COLO668 (cell line): Measurements from ENCODE around the gene UNC13C.
"Not testable (repeated sequence)": the region's sequence is repeated elsewhere in the genome, so short reads cannot be mapped to it uniquely, and the experiment has no call there.

Experiments
- DNase-seq: peaks from one replicate; lab custom pipeline; 2025; ENCODE audit not compliant: unreplicated experiment; lab: John Stamatoyannopoulos, UW

Gene UNC13C

DNA sequence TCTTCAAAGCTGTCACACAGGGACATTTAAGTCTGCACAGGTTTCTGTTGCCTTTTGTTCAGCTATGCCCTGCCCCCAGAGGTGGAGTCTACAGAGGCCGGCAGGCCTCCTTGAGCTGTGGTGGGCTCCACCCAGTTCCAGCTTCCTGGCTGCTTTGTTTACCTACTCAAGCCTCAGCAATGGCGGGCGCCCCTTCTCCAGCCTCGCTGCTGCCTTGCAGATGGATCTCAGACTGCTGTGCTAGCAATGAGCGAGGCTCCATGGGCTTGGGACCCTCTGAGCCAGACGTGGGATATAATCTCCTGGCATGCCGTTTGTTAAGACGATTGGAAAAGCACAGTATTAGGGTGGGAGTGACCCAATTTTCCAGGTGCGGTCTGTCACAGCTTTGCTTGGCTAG is 472.0 kb downstream of the UNC13C start:
- not testable (repeated sequence) for DNase-seq

- no peak for DNase-seq
These were observed 478.2 kb downstream of the UNC13C start for GRCh38 chr15:54456413-54456812.

- DNase-seq = no peak
These were observed 484.3 kb downstream of the UNC13C start for GRCh38 chr15:54462511-54462913.

DNA sequence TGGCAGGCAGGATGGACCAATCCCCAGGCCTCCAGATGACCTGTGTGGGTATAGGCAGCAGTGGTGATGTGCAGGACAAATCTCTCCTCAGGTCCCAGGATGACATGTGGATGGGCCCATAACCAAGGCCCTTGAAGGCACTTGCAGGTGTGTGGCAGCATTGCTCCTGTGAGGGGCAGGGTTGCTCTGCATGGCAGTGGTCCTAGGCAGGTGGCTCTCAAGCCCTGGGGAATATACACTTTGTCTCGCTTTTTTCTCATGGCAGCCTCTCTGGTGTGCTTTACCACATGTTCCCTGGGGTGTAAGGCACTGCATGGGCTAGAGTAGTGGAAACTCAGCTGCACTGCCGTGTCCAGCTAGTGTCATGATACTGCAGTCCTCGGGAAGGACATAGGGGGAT is 503.6 kb downstream of the UNC13C start:
- DNase-seq = no peak

DNA sequence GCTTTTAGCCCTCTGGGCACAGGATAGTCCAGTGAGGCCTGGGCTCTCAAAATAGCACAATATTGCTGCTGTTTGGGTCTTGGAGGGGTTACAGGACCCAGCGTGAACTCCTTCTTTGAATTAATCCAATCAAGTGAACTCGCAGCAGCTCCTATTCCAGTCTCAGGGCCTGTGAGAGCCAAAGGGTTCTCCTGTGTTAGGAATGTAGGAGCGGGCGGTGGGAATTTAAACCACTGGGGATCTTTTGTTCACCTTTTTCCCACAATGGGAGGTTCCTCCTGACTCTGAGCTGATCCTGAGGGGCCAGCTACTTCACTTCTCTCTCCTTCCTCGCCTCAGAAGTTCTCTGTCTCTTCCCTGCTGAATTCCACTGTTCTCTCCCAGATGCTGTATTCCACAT is 504.0 kb downstream of the UNC13C start:
- no peak for DNase-seq

DNA sequence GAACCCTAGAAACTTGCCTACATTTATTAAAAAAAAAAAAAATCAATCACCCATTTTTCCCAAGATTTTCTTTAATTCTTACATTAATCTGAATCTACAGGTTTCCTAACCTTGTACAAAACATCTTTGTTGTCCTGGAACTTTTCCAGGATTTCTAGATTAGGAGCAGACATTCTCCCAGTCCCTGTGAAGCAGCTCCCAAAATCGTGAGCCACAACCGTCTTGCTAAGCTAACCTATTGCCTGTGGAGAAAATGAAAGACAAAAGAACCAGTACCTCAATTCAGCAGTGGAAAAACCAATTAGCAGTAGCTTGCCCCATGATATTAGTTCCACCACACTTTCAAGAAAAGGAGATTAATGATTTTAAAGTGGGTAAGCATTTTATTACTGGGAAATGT is 522.1 kb downstream of the UNC13C start:
- DNase-seq = no peak

DNA sequence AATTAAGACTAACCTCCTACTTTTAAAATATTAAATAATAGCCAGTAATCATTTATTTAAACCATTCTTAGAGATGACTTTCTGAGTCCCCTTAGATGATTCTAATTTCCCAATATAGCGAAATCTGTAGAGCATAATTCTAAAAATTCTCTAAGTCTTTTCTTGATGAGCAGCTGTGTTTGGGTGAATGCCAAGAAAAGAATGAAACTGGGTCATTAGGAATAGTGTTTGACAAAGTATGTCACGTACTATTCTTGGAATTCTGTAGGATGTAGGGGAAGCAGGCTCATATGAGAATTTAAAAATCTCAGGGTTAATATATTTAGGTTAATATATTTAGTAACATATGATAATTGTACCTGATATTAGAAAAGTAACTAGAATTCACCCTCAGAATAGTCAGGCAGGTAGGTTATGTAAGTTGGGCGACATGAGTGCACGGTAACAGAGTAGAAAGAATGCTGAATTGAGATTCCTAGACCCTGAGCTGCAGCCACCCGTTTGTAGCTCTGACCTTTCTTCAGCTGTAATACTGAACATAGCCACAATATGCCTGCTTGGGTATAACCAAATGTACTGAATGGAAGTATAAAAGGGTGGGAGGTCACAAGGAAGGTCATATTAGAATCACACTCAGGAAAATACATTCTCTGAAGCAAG is 524.3 kb downstream of the UNC13C start:
- DNase-seq = no peak

DNA sequence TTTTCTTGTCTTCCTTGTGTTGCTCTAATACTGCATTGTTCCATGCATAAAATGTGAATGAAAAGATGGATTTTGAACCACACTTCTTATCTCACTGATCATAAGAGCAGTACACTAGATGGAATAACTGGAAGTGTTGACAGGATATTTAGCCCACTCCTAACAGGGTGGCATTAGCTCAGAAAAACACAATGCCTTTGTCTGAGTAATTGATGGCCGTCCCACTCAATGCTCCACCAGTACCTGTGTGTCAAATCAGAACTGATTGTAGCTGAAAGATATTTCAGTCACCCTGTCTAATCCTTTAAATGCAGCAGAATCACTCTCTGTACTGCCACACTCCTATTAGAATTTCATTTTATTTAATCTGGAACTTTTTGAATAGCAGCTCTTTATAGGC is 526.5 kb downstream of the UNC13C start:
- no peak for DNase-seq

GRCh38 chr15:54506977-54507524 is 528.8 kb downstream of the UNC13C start:
- DNase-seq = no peak

- no peak for DNase-seq
These were observed 536.4 kb downstream of the UNC13C start for GRCh38 chr15:54514601-54515000.

GRCh38 chr15:54515664-54516582 is 537.7 kb downstream of the UNC13C start:
- DNase-seq = no peak

GRCh38 chr15:54517366-54517765 is 539.1 kb downstream of the UNC13C start:
- DNase-seq = no peak

GRCh38 chr15:54518156-54518882 is 540.1 kb downstream of the UNC13C start:
- no peak for DNase-seq

GRCh38 chr15:54519577-54519976 is 541.3 kb downstream of the UNC13C start:
- no peak for DNase-seq

DNA sequence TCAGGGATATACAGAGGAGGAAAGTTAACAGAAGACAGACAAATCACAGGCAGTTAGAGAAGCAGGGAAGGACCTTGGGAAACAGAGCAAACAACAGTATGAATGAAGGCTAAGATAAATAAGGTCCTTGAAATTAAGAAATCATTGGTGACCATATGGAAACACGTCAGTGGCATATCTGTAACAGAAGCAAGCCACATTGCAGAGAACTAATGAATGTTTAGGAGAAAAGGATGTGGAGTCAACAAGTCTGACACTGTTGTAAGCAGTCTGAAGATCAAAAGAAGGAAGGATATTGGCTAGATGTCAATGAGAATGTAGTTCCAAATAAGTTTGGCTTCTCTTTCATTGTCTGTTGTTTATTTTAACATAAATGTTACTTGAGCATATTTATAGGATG is 542.4 kb downstream of the UNC13C start:
- no peak for DNase-seq

DNA sequence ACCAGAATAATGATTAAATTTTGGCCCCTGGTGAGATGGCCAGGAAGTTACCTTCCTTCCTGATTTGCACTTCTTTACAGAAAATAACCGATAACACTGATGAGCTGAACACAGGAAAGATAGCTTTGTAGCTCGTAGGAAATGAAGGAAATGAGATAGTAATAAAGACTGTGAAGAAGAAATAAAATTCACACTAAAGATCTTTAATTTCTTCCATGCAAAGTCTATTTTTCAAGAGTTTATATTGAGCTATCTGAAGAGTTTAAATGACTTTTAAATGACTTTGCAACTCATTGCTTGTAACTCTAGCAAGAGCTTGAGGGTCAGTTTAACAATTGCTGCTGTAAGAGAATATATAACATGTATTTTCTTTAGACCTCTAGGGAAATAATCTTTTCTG is 543.0 kb downstream of the UNC13C start:
- DNase-seq = no peak

DNA sequence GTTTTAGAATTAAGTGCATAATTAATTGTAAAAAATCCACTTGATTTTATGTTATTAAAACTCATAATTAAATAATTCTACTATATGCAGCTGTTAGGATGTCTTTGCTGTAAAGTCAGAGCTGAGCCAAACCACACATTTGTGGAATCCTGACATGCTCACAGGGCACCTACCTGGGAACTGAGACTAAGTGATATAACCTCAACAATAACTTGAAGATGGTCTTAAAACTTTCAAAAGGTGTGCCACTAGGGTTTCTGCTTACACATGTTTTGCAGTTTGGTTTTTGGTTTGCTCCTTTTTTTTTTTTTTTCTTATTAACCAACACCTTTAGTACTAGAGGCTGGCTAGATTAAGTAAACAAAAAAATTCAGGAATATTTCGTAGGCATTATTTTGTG is 549.8 kb downstream of the UNC13C start:
- DNase-seq = no peak

GRCh38 chr15:54540721-54541120 is 562.5 kb downstream of the UNC13C start:
- DNase-seq = no peak

- DNase-seq = no peak
These were observed 569.2 kb downstream of the UNC13C start for GRCh38 chr15:54547491-54547890.

DNA sequence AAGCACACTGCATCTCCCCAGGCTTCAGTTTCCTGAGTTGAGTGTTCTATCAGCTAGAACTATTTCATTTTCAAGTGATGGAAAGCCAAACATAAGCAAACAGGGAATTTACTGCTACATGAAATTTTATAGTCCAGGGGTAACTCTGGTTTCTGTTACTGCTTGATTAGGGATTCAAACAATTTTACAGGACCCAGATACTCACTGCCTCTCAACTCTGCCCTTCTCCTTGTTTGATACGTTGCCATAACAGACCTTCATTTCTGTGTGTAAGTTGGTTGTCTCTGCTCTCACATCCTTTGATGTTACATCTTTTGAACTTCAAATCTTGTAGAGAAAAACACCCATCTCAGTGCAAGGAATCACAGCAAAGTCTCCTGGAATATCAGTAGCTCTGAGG is 572.7 kb downstream of the UNC13C start:
- DNase-seq = no peak

DNA sequence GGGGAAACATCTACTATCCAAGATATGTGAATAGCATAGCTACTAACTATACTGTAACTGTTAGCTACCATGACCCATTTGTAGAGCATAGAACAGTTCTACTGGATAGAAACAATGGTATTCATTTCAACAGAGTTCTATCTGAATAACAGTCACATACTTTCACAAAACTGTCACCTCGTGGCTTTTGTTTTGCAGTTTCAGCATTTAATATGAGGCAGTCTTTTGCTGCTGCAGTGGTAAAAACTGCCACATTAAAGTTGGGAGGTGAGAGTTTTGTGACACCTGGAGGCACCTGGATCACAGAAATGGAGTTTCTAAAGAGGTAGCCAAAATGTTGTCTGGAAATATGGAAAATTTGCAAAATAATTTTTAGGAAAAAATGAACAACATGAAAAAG is 578.0 kb downstream of the UNC13C start:
- DNase-seq = no peak
